Measurements from ENCODE around the gene DOC2A.
A peak's percentile ranks its signal among the peaks of the same experiment; 100 is the strongest.
"Not testable (repeated sequence)": the region's sequence is repeated elsewhere in the genome, so short reads cannot be mapped to it uniquely, and the experiment has no call there.

DOC2A gene

GRCh38 chr16:30010844-30011713 lies at the start of gene DOC2A:
Gene DOC2A (minus strand): TSS chr16:30011027. CDS start chr16:30010222, 805 bp downstream.
- DNase-seq, result peak; percentile 37

- no peak for DNase-seq
Observed at GRCh38 chr16:30060346-30060745, 49.5 kb upstream of the DOC2A start.

- peak; percentile 74 for DNase-seq
Observed at GRCh38 chr16:30054959-30055553, 44.2 kb upstream of the DOC2A start.

- no peak for DNase-seq
Observed at GRCh38 chr16:30054451-30054850, 43.6 kb upstream of the DOC2A start.

- DNase-seq, result no peak
Observed at GRCh38 chr16:30053376-30054015, 42.7 kb upstream of the DOC2A start.

GRCh38 chr16:30052671-30053372 lies 42.0 kb upstream of the DOC2A start:
- DNase-seq, result peak; percentile 97

GRCh38 chr16:30051518-30051917 lies 40.7 kb upstream of the DOC2A start:
- DNase-seq, result no peak

GRCh38 chr16:30049871-30050270 lies 39.0 kb upstream of the DOC2A start:
- no peak for DNase-seq

- DNase-seq, result no peak
Observed at GRCh38 chr16:30046588-30046987, 35.8 kb upstream of the DOC2A start.

GRCh38 chr16:30046178-30046577 lies 35.4 kb upstream of the DOC2A start:
- no peak for DNase-seq

- DNase-seq, result peak; percentile 75
Observed at GRCh38 chr16:30041841-30042240, 31.0 kb upstream of the DOC2A start.

GRCh38 chr16:30040690-30041089 lies 29.9 kb upstream of the DOC2A start:
- DNase-seq, result not testable (repeated sequence)

GRCh38 chr16:30040221-30040620 lies 29.4 kb upstream of the DOC2A start:
- DNase-seq, result peak; percentile 54

GRCh38 chr16:30033270-30033669 lies 22.4 kb upstream of the DOC2A start:
- no peak for DNase-seq

- DNase-seq, result peak; percentile 82
Observed at GRCh38 chr16:30032083-30032819, 21.4 kb upstream of the DOC2A start.

- DNase-seq, result no peak
Observed at GRCh38 chr16:30031477-30031918, 20.7 kb upstream of the DOC2A start.

- no peak for DNase-seq
Observed at GRCh38 chr16:30030841-30031413, 20.1 kb upstream of the DOC2A start, which contains the start of gene TLCD3B. Gene TLCD3B (minus strand): TSS chr16:30031271. CDS start chr16:30030527, 744 bp downstream.

GRCh38 chr16:30030011-30030685 lies 19.3 kb upstream of the DOC2A start:
- DNase-seq, result no peak

- DNase-seq, result peak; percentile 68
Observed at GRCh38 chr16:30028438-30029076, 17.7 kb upstream of the DOC2A start.

- DNase-seq, result no peak
Observed at GRCh38 chr16:30027588-30028437, 17.0 kb upstream of the DOC2A start.
